Medulla oblongata (tissue), 1 donor: Measurements from ENCODE around the gene KRTAP3-1.

Experiments
- DNase-seq: peaks from one replicate; pipeline ENCODE4 v3.0.0-alpha.2; 2015; ENCODE audit errors: extremely low spot score

Gene KRTAP3-1

GRCh38 chr17:40978575-40979151 lies 30.3 kb downstream of the KRTAP3-1 start:
- no peak for DNase-seq

- DNase-seq = no peak
These were observed 33.4 kb downstream of the KRTAP3-1 start for GRCh38 chr17:40975516-40975915.

- DNase-seq = no peak
These were observed 34.6 kb downstream of the KRTAP3-1 start for GRCh38 chr17:40974366-40974765.

DNA sequence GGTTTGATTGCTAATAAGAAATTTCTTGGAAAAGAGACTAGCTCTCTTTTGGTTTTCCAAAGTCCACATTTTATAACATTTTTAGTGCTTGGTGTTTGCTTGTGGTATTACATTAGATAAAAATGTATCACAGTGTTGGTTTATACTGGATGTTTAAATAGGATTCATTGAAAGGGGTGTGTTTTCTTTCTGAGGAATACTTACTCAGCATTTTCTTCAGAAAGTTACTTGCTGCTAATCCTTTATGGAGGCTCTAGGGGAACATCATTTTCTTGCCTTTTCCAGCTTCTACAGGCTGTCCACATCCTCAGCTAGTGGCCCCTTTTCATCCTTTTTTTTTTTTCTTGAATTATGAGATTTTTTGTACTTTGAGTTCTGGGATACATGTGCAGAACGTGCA lies 41.3 kb downstream of the KRTAP3-1 start:
- DNase-seq = no peak

DNA sequence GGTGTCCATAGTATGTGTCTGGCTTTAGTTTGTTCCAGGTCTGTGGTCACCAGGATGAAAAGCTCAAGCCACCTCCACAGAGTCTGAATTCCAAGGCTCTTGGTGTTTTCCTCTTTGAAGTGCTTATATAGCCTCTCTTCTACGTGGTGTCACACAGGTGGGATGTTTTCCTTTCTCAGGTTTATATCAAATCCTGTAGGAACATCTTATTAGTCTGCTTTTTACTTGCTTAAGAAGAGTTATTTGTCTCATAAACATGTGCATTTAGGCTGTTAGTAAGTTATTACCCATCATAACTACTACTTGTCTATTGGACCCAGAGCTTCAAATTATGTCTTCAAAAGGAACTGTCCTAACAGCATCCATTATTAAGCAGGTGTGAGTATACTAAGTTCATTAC lies 42.1 kb downstream of the KRTAP3-1 start, which contains the start of gene KRT39:
Gene KRT39 (minus strand): TSS at position 101 of the 400 bp plus-strand sequence. CDS start 92 bp downstream, at position 9.
- DNase-seq = no peak

DNA sequence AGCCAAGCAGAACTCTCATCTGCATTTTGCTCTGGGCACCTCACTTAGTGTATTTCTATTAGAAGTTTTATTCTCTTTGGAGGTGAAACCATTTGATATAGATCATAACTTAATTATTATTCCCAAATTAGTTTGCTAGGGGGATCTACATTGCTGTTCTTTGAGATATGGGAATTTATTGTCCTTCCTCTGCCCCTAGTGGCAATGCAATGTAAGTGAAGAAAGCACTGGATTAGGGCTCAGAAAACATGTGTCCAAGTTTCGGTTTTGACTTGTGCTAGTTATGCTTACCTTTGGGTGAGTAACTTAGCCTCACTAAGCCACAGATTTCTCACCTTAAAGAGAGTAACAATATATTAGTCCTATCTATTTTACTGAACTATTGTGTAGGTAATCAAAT lies 45.1 kb downstream of the KRTAP3-1 start:
- DNase-seq = no peak

DNA sequence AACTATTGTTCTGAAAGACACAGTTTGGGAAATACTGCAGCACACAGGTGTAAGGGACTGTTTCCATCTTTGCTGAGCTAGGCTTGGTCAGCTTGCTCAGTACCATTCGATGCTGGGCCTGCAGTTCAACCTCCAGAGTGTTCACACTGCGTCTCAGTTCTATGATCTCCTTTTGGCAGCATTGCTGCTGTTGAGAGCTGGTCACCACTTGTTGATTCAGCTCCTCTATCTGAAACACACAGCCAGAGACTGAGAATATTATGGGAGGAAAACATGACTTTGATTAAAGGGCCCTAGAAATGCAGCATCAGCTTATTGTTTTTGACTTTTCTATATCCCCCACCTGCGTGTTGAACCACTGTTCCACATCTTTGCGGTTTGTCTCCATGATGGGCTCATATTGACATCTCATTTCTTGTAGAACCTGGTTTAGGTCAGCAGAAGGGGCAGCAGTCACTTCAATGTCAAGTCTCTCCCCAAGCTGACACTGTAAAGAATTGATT lies 46.8 kb downstream of the KRTAP3-1 start:
- no peak for DNase-seq

- no peak for DNase-seq
These were observed 47.3 kb downstream of the KRTAP3-1 start for GRCh38 chr17:40961591-40961990.

- no peak for DNase-seq
These were observed 48.8 kb downstream of the KRTAP3-1 start for GRCh38 chr17:40960144-40960543.
